Esophagus squamous epithelium (tissue), 4 donors: Measurements from ENCODE around the gene THUMPD2.

Experiments used
- CTCF ChIP-seq, 6 experiments: fragments of 450-650 bp in 4 of 6; fragments of 200-600 bp in 2 of 6; sonication (generic) in 2 of 6; IDR thresholded peaks; one replicate each; pipeline ENCODE4 v1.5.1; 2016 to 2019; ENCODE audit warnings: antibody characterized with exemption in 6 of 6, mild to moderate bottlenecking in 4 of 6, moderate library complexity in 4 of 6
- POLR2A ChIP-seq, 4 donors: fragments of 450-650 bp; IDR thresholded peaks; one replicate each; pipeline ENCODE4 v1.6.1; 2017; ENCODE audit warnings: antibody characterized with exemption in 4 of 4, mild to moderate bottlenecking in 4 of 4, moderate library complexity in 3 of 4

GRCh38 chr2:39735648-39736047 lies 43.4 kb downstream of the THUMPD2 start:
- TF ChIP-seq CTCF (IDR thresholded peaks at IDR 0.05) = no peak
- TF ChIP-seq POLR2A (IDR thresholded peaks at IDR 0.05) = no peak
